Measurements from ENCODE around the gene CD37.

Gene CD37

DNA sequence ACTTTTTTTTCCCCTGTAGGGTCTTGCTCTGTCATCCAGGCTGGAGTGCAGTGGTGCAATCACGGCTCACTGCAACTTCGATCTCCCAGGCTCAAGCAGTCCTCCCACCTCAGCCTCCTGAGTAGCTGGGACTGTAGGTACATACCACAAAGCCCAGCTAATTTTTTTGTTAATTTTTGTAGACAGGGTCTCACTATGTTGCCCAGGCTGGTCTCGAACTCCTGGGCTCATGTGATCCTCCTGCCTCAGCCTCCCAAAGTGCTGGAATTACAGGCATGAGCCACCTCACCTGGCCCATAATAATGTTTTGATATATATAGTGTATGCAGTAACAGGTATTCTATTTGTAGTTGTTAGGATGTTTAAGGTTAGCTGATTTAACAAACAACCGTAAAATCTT, 4.0 kb upstream of the CD37 start:
- DNase-seq (ENCODE audit: low spot score): peak; percentile 34

DNA sequence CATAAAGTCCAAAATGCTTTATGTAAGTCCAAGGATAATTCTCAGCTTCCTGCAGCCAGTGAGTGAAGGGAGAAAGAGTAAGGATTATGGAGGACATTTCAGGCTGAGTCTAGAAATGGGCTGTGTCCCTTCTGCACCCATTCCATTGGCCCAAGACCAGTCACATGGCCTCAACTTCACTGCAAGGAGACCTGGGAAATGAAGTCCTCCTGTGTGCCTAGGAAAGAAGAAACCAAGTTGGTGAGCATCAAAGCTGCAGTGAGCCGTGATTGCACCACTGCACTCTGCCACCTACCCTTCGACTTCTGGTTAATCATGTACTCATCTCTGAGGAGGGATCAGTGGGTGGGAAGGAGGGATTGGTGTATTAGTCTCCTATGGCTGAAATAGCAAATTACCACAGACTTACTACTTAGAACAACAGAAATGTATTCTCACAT, 3.6 kb upstream of the CD37 start:
- peak; percentile 34 for DNase-seq (ENCODE audit: low spot score)

DNA sequence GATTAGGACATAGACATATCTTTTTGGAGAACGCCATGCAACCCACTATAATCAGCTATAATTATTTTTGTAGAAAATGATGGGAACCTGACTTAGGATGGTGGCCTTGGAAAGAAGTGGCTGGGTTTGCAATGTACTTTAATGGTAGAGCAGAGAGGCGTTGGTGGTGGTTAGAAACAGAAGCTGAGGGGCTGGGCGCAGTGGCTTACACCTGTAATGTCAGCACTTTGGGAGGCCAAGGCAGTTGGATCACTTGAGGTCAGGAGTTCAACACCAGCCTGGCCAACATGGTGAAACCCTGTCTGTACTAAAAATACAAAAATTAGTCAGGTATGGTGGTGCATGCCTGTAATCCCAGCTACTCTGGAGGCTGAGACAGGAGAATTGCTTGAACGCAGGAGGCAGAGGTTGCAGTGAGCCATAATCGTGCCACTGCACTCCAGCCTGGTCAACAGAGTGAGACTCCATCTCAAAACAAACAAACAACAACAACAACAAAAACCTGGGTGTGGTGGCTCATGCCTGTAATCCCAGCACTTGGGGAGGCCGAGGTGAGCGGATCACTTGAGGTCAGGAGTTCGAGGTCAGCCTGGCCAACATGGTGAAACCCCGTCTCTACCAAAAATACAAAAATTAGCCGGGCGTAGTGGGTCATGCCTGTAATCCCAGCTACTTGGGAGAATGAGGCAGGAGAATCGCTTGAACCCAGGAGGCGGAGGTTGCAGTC, 2.4 kb upstream of the CD37 start:
- peak; percentile 25 for DNase-seq (ENCODE audit: low spot score)

GRCh38 chr19:49333418-49333805, 1.8 kb upstream of the CD37 start:
- no peak for DNase-seq (ENCODE audit: low spot score)

- DNase-seq (ENCODE audit: low spot score): peak; percentile 57
These were observed 1.4 kb upstream of the CD37 start for GRCh38 chr19:49333811-49334288.

GRCh38 chr19:49335784-49336481, 727 bp downstream of the CD37 start:
- peak; percentile 15 for DNase-seq (ENCODE audit: low spot score)

GRCh38 chr19:49336482-49337266, 1.5 kb downstream of the CD37 start:
- peak; percentile 58 for DNase-seq (ENCODE audit: low spot score)

DNA sequence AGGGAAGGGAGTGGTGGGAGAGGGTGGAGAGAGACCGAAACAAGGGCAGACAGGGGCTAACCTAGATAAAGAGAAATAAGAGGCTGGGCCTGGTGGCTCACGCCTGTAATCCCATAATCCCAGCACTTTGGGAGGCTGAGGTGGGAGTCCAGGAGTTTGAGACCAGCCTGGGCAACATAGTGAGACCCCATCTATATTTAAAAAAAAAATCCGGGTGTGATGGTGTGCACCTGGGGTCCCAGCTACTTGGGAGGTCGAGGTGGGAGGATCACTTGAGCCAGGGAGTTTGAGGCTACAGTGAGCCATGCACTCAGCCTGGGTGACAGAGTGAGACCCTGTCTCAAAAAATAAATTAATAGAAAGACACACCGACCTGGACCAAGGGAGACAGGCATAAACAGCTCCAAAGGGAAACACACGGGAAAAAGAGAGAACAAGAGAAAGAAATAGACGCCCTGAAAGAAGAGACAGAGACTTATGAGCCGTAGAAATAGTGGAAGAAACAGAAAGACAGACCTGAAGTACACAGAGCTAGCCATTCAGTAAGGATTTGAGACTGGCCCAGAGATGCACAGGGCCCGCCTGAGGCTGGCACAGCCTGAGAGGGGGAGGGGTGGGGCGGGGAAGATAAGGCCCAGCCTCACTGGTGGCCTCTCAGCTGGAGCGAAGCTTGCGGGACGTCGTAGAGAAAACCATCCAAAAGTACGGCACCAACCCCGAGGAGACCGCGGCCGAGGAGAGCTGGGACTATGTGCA, 2.2 kb downstream of the CD37 start:
- no peak for DNase-seq (ENCODE audit: low spot score)

GRCh38 chr19:49338023-49338677, 2.9 kb downstream of the CD37 start:
- peak; percentile 54 for DNase-seq (ENCODE audit: low spot score)

GRCh38 chr19:49338691-49339300, 3.6 kb downstream of the CD37 start:
- peak; percentile 71 for DNase-seq (ENCODE audit: low spot score)

GRCh38 chr19:49339301-49340068, 4.3 kb downstream of the CD37 start:
- peak; percentile 89 for DNase-seq (ENCODE audit: low spot score)

DNA sequence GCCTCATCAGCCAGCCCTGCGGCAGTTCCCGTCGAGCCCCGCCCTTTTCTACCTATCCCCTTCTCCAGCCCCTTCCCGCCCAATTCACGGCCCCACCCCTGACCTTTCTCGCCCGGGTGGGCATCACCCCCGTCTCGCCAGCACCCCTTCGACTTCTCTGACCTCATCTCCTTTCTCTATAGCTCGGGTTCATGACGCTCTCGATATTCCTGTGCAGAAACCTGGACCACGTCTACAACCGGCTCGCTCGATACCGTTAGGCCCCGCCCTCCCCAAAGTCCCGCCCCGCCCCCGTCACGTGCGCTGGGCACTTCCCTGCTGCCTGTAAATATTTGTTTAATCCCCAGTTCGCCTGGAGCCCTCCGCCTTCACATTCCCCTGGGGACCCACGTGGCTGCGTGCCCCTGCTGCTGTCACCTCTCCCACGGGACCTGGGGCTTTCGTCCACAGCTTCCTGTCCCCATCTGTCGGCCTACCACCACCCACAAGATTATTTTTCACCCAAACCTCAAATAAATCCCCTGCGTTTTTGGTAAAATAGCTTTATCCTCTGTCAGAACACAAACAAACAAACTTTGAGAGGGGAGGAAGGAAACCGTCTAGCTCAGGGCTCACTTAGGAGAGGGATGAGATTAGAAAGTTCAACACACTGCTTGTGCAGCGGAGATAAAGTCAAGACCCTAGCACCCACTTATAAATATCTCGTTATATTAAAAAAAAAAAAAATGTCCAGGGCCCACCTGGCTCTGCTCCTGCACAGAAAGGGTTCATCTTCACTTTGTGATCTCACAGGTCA, 5.1 kb downstream of the CD37 start:
- DNase-seq (ENCODE audit: low spot score): peak; percentile 69

DNA sequence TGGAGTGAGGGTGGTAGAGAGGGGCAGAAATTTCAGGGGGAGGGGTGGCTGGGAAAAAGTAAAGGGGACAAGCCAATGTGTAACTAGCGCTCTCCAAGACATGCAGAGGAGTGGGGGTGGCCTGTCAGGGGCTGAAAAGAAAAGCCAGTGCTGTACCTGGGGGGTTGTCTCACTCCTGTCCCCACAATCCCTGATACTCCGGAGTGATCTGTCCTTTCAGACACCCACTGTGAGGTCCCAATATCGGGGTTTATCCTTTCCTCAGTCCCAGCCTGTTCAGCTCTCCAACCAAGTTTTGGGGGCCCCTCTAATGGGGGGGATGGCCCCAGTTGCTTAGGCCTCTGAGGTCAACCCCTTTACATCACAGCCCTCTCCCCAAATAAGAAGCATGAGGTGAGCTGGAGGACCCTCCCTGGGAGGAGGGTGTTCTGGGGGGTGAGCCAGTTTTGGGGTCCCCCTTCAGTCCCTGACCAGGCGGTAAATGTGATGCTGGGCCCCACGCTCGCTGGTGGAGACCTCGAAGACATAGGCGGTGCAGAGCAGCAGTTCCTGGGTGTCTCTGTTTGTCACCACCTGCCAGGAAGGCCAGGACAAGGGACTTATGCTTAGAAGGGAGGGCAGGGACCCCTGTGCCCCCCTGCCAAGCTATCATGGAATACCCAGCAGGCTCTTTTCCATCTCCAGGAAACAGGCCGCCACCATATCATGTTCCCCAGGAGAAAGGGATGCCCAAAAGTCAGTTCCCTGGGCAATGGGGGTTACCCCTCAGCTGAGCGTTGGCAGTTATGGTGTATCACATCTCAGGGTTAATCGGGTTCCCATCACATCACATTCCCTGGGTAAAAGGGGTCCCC, 5.9 kb downstream of the CD37 start:
- DNase-seq (ENCODE audit: low spot score): peak; percentile 58

- peak; percentile 55 for DNase-seq (ENCODE audit: low spot score)
These were observed 7.1 kb downstream of the CD37 start for GRCh38 chr19:49342291-49342721.

GRCh38 chr19:49343123-49343522, 7.9 kb downstream of the CD37 start:
- DNase-seq (ENCODE audit: low spot score): peak; percentile 54

DNA sequence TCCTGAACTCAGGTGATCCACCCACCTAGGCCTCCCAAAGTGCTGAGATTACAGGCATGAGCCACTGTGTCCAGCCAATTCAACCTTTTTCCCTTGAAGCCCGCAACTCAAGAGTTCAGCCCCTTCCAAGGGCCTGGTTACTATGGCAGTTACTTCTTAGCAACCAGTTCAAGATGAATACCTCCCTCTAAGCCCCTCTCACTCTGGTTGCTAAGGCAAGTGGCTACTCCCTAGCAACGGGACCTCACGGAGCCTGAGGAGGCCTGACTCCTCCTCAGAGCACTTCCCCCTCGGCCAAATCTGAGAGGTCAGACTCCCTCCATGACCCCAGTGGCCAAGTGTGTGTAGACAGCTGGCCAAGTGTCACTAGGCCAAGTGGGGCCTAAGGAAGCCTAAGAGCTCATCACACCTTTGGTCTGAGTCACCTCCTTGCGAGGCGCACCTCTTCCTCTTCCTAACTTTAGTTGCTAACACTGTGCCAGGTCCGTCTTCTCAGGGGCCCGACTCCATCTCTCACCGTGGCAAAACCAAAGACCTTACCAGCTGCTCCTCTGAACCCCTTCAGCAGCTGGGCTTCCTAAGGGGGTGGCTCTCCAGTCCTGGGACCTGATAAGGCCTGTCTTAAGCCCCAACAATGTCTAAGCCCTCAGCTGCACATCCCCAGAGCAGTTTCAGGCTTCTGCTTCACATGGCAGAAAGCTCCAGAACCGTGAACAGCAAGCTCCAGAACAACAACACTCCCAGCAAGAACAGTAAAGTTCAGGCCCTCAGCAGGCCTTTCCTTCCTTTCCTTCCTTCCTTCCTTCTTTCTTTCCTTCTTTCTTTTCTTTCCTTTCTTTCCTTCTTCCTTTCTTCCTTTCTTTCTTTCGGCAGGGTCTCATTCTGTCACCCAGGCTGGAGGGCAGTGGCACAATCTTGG, 9.6 kb downstream of the CD37 start:
- no peak for DNase-seq (ENCODE audit: low spot score)

- DNase-seq (ENCODE audit: low spot score): no peak
These were observed 12.0 kb downstream of the CD37 start for GRCh38 chr19:49347191-49347590.
